Fibroblast of skin of right quadriceps (primary cell): Measurements from ENCODE around the gene FRS3.
"Not testable (repeated sequence)": the region's sequence is repeated elsewhere in the genome, so short reads cannot be mapped to it uniquely, and the experiment has no call there.

Experiments
- DNase-seq: peaks from one replicate; pipeline ENCODE4 v3.0.0-alpha.2; 2013

Gene FRS3

DNA sequence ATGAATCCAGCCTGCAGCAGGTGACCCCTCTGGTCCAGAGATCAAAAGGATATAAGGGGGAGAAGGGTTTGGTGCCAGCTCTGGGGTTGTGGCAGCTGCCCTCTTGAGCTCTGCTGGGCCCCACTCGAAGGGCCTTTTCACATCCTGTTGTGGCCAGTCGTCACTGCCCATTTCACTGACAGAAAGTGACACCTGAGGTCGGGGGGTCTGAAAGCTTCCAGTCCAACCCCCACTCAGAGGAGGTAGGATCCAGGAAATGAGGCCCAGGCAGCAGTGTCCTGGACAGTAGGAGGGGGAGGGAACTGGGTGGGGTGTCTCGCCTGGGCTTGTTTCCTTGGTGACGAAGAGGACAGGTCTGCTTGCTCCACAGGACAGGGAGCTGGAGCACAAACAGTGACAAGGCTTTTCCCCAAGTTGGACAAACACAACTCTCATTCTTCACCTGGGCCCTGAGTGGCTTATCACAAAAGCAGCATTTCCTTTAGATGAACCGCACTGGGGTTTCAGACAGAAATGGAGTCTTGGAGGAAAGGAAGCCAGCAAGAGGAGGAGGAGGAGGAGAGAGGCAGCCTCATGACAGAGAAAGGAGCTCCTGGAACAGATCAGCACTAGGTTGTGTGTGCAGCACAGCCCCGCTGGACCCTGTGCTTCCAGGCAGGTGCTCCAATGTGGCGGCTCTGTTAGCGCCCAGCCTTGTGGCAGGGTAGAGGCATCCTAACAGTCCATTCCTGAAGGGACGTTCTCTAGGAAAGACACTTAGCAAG lies 11.0 kb downstream of the FRS3 start:
- no peak for DNase-seq

DNA sequence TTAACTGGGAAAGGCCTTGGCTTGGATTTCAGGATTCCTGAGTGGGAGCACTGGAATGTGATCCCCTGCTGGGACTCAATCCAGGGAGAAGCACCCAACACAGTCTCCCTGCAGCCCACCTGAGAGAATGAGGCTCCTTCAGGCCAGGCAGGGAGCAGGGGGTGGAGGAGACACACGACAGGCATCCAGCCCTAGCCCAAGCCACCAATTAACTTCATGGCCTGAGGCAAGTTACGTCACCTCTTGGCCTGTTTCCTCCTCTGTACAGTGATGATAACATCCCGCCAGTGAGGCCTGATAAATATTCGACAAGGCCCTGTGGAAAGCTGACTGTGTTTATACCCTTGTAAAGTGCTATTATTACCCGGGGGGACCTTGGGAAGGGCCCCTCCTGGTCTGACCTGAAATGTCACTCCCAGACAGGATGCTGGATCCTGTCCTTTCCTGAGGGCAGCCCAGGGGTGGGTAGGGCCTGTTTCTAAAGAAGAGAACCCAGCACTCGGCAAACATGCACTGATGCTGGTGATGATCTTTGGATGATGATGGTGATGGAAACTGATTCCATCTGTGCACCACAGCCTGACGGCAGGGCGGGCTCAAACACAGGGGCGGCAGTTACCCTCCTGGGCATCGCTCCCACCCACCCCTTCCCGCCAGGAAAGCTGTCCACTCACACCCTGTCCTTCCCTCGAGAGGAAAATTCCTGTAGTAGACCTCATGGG lies 12.4 kb downstream of the FRS3 start:
- peak; percentile 58 for DNase-seq

DNA sequence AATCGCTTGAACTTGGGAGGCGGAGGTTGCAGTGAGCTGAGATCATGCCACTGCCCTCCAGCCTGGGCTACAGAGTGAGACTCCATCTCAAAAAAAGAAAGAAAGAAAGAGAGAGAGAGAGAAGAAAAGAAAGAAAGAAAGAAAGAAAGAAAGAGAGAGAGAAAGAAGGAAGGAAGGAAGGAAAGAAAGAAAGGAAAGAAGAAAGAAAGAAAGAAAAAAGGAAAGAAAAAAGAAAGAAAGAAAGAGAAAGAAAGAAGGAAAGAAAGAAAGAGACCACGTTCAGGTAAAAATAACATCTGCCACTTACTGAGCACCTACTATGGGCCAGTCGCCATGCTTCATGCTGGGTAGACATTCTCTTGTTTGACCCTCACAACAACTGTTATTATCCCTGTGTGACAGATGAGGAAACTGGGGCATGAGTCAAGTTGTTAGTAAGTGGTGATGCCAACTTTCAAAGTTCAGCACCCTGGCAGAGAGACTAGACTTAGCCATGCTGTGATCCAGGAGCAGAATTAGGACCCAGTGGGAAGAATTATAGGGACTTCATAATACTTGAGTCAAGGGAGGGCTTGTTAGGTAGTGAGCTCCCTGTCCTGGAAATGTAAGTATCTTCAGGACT lies 13.5 kb downstream of the FRS3 start:
- DNase-seq = not testable (repeated sequence)

DNA sequence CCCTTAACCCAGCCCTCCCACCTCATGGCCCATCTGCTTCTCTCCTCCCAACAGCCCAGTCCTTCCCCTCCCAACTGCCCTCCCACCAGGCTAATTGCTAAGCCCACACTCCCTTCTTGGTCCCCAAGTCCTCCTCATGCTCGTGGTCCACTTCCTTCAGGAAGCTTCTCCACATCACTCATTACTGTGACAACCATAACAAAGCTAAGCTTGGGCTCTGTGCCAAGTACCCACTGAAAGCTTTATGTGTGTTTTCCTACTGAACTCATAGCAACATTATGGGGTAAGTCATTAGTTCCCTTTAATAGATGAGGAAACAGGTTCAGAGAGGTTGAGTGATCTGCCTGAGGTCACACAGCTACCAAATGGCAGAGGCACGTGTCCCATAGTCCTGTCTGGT lies 16.2 kb downstream of the FRS3 start:
- no peak for DNase-seq

DNA sequence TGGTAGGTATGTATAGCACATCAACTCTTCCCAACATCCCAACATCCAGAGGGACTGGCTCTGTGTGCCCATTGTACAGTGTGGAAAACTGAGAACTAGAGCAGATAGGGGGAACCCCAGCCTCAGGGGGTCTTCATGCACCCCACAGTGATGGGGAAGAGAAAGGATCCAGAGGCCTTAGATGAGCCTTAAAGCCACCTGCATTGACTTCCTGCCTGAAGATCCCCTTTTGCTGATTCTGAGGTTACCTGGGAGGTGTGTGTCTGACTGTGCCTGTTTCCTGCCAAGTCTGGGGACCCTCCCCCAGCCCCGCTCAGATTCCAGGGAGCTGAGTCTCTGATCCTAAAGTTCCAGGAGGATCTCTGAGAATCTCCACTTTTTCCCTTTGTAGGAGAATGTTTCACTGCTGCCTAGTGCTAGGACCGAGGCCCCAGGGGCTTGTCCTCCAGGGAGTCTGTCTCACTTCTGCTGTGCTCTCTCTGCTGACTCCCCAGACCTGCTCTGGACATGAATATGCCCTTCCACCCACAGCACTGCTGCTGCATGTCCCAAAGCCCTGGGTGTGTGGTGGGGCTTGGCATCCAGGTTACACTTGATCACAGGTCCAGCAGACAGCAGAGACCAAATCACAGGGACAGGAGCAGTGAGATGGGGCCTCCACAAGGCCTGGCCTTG lies 19.7 kb downstream of the FRS3 start:
- DNase-seq = no peak

DNA sequence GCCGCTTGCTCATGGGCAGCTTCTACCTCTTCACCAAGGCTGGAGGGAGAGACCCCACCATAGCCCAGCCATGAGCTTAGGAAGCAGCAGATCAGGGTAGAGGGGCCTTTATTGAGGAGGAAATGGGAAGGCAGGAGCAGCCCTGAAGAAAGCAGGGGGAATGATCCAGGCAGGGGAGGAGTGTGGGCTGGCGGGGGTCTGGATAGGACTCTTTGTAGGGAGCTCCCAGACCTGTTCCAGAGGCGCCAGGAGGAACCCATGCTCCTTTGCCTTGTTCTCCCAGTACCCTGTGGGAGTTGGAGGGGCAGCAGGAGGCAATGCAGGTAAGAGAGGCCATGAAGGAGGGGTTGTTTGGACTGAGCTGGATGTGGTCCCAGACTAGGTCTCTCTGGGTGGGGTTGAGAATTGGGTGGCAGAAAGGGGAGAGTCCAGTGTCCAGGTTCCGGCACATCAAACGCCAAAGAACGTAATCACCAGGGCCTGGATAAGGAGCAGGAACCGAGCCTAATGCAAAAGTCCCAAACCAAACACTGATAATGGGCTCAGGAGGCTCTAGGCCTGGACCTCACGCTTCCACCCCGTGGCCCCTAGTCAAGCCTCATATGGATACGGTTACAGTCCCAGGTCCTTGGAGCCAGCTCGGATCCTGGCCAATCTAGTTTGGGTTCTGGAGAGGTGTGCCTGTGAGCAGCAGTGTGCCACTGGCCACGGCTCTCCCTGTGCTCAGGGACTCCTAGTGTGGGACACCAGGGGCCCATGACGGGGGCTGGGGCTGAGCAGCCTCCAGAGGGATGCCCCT lies 20.4 kb downstream of the FRS3 start:
- no peak for DNase-seq

DNA sequence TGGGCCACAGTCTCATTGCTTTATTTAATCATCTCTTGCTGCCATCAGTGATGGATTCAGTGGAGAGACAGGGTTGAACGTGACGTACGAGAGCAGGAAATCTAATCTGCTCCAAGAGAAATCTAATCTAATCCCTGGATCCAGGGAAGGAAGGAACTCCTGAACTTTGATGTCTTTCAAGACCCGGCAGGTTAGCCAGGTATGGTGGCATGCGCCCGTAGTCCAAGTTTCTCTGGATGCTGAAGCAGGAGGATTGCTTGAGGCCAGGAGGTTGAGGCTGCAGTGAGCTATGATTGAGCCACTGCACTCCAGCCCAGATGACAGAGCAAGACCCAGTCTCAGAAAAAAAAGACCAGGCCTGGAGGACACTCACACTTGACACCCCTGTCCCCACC lies 21.1 kb downstream of the FRS3 start:
- no peak for DNase-seq

DNA sequence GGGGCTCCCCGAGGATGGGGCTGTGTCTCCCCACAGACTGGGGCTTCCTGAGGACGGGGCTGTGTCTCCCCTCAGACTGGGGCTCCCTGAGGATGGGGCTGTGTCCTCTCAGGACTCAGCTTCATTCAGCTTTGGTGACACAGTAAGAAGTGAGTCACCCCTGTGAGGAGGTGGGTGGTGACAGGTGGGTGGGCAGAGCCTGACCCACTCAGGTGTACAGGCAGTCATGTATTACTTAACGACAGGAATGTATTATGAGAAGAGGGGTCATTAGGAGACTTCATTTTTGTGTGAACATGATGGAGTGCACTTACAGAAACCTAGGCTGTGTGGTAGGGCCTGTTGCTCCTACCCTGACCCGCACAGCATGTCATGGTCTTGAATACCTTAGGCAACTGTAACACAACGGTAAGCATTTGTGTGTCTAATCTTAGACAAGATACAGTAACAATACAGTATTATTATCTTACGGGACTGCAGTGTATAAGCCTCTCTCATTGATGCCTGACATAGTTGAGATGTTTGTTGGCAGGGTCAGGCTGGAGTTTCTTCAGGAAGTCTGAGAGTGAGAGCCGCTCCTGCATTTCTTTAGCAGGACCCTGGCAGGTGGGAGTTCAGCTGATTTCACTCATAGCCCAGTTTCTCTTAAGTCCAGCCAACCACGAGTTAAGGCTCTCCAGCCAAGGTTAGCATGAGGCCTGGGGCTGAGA lies 21.6 kb downstream of the FRS3 start:
- DNase-seq = no peak

DNA sequence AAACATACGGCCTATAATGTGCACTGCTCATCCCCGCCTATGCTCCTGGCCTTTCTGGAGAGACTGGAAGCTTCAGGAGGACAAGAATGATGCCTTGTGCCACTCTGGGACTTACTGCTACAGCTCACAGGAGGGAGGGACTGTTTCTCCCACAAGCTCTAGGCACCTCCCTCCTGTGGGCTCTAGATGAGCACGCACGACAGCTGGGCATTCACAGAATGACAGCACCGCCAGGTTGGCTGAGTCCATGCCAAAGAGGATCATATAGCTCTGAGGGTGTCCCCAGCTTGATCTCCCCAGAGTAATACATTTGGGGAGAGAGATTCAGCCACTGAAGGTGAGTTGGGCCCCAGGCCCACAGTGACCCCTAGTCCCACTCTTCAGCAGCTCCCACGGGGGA lies 22.4 kb downstream of the FRS3 start:
- no peak for DNase-seq

DNA sequence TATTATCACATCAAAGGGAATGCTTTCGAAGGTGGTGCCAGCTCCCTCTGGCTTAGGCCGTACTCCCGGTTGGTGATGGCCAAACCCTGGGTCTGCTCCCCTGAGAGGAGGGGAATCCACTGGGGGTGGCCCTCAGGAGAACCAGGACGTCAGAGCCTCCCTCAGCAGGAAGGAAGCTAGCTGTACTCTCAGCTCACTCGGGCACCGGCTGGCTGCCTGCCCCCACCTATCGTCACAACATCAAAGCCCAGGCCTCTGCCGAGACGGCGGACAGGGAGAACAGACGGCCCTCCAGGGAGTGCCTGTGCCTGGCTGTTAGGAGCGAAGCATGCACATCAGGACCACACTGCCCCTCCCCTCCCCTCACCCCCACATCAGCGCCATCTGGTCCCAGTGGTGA lies 23.3 kb downstream of the FRS3 start:
- DNase-seq = no peak

DNA sequence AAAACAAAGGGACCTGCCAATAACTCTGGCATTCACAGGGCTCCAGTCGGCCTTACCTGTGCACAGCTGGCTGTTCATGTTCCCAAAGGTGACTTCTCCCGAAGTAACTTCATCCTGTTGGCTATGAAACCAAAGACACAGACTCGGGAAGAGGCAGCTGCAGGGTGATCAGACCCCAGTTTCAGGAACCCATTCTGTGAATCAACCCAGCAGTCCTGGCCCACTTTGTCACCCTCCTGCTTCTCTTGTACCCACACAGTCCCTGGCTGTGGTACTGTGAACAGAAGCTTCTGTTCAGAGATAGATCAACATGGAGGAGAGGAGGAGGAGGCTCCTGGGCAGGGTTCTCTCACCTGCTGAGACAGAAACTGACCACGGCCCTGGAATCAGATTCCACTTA lies 23.8 kb downstream of the FRS3 start:
- DNase-seq = no peak

DNA sequence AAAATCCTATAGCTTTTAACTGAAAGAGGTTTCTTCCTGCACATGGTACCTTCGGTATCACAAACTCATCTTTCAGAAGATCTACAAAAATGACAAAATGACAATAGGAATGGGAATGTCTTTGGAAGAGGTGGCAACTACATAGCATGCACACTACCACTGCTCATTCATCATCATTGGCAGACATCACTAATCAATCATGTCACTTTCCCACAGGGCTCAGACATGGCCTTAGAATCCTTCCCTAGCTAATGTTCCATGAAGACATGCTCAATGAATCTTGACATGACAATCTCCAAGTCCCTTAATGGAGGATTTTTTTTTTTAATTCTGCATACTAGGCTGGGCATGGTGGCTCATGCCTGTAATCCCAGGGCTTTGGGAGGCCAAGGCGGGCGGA lies 29.3 kb downstream of the FRS3 start:
- no peak for DNase-seq

DNA sequence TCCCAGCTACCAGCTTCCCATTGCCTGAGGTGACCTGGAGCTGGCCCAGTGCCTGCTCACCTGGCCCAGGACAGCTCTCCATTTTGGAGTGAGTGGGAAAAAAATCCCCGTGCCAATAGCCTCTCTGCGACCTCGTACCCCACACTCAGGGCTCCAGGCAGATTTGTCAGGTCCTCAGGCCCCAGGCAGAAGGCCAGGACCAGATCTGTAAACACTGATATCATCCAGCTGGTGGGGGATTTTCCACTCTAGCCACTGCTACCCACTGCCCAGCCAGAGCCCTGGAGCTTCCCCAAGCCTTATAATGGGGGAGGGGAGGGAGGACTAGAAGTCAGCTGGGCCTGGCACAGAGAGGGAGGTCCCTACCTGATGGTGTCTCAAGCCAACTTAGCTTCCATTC lies 31.2 kb downstream of the FRS3 start:
- DNase-seq = no peak

DNA sequence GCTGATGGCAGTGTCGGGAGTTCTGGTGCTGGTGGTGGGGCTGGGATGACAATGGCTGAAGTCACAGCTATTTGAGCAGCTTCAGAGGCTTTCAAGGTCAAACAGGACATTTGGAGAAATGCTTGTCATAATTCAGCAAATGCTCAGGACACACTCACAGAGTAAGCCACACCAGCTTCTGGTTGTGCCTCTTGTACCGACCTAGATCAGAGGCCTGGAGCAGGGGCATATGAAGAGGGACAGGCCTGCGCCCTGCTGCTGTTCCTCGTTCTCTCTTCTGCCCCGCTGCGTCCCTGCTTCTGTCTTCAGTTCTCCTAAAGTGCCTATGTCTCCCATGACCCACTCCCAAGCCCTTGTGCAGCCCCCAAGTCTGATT lies 31.6 kb downstream of the FRS3 start:
- DNase-seq = no peak

DNA sequence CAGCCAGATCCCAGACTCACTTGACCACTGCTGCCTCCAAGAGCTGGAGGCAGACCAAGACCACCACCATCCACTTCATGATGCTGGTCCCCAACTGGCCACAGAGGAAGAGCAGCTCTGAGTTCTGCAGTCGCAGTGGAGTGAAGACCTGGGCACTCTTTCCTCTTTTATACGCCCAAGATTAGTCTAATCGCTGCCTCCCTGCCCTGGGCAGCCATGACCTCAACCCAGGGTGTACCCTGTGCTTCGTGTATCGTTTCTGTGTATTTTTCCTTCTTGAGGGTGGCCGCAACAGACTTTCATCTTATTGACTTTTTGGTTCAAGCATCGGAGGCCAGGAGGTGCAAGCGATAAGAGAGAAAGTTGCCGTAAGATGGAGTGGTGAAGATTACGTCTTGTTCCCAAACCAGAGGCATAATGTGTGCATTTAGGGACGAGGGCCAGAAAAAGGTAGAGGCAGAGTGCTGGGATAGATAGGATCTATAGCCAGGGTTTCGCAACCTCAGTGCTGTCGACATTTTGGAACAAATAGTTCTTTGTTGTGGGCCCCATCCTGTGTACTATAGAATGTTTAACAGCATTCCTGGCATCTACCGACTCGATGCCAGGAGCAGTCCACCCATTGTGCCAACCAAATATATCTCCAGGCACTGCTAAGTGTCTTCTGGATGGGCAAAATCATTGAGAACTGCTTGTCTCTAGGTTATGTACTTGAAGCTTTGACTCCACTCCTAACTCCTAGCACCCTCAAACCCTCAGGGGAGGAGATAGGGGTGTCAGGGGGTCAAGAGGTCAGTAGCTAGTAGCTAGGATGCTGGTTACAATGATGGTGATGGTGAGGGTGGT lies 32.2 kb downstream of the FRS3 start, which contains the start of gene PGC:
Gene PGC (minus strand): TSS at position 142 of the 846 bp plus-strand sequence. CDS start 63 bp downstream, at position 79.
- no peak for DNase-seq

DNA sequence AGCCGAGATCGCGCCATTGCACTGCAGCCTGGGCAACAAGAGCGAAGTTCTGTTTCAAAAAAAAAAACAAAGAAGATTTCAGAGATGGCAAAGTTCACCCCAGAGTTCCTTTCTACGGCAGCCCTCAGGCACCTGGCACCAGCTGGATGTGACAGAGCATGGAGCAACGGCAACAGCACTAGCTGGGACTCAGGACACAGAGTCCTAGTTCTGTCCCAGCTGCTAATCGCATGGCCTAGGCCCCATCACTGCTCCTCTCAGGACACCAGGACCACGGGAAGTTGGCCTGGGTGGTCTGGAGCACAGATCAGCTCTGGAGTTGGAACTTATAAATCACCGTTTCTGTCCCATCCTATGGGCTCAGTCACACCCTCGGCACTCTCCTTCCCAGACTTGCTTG lies 33.6 kb downstream of the FRS3 start:
- DNase-seq = no peak

DNA sequence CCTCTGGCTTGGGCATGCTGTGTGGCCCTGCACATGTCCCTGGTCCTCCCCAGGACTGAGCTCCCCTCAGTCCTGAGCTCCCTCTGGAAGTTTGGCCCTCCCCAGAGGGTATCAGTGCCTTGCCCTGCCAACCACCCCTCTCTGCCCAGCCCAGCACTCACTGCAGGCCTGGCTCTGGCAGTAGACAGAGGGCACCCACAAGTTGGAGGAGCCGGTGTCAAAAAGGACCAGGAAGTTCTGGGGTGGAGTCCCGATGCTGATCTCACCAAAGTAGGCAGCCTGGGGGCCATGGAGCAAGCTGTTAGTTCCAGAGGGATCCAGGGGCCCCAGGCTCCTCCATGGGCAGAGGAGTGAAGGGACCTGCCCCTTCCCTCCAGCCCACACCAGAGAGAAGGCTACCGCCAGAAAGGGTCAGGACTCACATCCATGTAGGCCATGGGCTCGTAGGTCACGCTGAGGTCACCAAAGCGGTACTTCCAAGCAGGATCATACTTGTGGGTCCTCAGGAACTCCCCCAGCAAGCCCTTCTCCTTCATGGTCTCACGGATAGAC lies 35.4 kb downstream of the FRS3 start:
- no peak for DNase-seq

DNA sequence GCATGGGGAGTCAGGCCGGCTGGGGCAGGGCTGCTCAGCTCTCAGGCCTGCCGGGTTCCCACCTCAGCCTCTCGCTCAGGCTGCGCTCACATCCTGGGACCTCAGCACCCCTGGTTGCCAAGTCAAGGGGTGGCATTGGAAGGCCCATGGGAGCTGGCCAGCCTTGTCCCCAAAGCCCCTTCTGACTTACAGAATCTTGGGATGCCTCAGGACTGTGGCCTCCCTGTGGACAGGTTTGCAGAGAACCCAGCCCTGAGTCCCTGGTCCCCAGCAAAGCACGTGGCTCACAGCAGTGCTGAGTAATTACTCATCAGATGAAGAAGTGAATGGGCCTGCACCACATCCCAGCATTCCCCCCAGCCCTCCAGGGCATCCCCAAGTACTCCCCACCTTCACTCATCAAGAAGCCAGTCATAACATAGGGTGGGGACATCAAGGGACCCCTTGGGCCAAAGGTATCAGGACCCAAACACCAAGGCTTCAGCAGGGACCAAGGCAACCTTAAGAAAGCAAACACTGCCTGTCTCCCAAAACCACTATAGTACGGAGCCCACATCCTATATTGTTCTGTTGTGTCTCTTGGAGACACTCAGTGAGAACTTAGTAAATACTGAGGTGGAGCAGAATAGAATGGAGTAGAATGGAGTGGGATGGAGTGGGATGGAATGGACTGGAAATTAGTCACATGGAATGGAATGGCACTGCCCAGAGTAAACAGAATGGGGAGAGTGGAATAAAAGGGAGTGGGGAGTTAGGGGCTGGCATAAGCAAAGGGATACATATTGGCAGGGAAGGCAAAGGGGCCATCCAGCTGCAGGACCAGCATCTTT lies 36.1 kb downstream of the FRS3 start:
- no peak for DNase-seq

DNA sequence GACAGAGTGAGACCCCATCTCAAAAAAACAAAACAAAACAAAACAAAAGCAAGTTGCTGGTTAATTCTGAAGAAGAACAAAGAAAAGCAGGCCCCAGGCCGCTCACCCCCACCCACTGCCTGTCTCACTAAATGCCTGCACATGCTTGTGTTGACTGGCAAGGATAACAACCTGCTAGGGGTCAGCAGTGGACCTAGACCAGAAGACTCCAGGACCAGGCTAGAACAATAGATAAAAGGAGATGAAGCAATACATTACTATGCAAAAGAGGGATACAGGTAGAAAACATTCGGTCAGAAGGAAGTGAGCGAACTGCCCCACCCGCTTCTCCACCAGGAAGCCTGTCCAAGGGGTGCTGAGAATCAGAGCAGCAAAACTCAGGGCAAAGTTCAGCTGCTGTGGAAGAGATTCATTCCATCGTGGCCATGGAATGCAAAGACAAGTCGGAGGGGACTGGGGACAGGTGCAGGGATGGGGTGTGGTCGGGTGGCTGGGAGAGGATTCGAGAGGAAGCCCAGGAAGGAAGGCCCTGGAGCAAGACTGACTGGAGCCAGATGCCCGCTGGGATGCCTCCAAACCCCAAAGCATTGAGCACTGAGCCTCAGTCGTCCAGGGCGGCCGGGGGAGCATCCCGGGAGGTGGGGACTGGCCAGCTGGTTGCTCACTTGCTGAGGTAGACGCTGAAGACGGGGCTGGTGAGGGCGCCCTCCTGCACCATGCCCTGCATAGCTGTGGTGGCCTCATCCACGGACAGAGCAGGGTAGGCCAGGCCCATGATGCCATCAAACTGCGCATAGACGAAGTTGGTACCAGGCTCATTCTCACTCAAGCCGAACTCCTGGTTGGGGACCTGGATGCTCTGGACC lies 37.8 kb downstream of the FRS3 start:
- no peak for DNase-seq
